Measurements from ENCODE around the gene AGA.
A peak's percentile ranks its signal among the peaks of the same experiment; 100 is the strongest.

The AGA gene

DNA sequence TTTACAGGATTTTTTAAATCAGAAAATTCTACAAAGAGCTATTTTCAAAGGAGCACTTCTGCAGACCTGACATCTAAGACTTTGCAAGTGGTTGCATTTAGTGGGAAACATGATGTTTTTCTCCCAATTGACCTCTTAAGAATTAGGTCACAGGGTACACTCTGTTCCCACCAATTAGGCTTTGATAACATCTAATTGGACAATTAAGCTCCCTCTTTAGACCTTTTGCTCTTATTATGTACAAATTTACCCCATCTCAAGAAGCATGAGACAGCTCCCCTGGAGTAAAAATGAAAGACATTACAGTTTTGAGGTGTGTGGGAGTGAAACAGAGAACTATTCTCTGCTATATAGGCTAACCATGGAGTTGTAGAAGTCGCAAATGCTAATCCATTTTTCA lies 31.8 kb upstream of the AGA start:
- DNase-seq (ENCODE audit: low read depth in 2 of 2), result no peak
- TF ChIP-seq CTCF (IDR thresholded peaks at IDR 0.05; ENCODE audit: low read depth, low read length), result no peak
- H3K4me3 ChIP-seq (replicated peaks in 1 of 2; ENCODE audit: low read depth in 2 of 2, low read length in 2 of 2), result no peak overlapping the region

GRCh38 chr4:177464026-177464425 lies 21.8 kb upstream of the AGA start:
- TF ChIP-seq CTCF (IDR thresholded peaks at IDR 0.05; ENCODE audit: low read depth, low read length), result no peak
- peak in 1 of 2 donors; percentile 9 for DNase-seq (ENCODE audit: low read depth in 2 of 2)

DNA sequence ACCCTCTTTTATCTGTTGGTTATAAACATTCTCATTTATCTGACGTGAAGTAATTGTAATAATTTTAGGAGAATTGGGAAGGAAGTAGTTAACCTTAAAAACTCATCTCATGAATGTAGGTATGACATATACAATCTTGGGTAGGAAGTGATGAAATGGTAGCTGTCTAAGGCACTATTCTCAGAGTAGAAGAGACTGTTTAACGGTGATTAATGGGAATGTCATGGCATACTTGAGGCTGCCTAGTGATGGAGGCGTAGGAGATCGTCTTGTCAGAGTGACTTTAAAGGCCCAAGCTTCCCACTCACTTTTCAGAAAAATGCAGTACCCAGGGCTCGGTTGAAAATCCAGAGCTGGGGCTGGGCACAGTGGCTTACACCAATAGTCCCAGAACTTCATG lies 19.4 kb upstream of the AGA start:
- no peak overlapping the region for H3K4me3 ChIP-seq (replicated peaks in 1 of 2; ENCODE audit: low read depth in 2 of 2, low read length in 2 of 2)
- TF ChIP-seq CTCF (IDR thresholded peaks at IDR 0.05; ENCODE audit: low read depth, low read length), result no peak
- DNase-seq (ENCODE audit: low read depth in 2 of 2), result peak in 1 of 2 donors; percentile 78

More at GRCh38 chr4:177464026-177464425, 21.8 kb upstream of the AGA start:
- no peak overlapping the region for H3K4me3 ChIP-seq (replicated peaks in 1 of 2; ENCODE audit: low read depth in 2 of 2, low read length in 2 of 2)

- H3K4me3 ChIP-seq (replicated peaks in 1 of 2; ENCODE audit: low read depth in 2 of 2, low read length in 2 of 2), result no peak overlapping the region
- no peak for DNase-seq (ENCODE audit: low read depth in 2 of 2)
- no peak for TF ChIP-seq CTCF (IDR thresholded peaks at IDR 0.05; ENCODE audit: low read depth, low read length)
Measured at GRCh38 chr4:177460460-177460859, 18.2 kb upstream of the AGA start.

- TF ChIP-seq CTCF (IDR thresholded peaks at IDR 0.05; ENCODE audit: low read depth, low read length), result no peak
- peak; percentile 29 to 54 for DNase-seq (ENCODE audit: low read depth in 2 of 2)
- H3K4me3 ChIP-seq (replicated peaks in 1 of 2; ENCODE audit: low read depth in 2 of 2, low read length in 2 of 2), result no peak overlapping the region
Measured at GRCh38 chr4:177455561-177455970, 13.3 kb upstream of the AGA start.

DNA sequence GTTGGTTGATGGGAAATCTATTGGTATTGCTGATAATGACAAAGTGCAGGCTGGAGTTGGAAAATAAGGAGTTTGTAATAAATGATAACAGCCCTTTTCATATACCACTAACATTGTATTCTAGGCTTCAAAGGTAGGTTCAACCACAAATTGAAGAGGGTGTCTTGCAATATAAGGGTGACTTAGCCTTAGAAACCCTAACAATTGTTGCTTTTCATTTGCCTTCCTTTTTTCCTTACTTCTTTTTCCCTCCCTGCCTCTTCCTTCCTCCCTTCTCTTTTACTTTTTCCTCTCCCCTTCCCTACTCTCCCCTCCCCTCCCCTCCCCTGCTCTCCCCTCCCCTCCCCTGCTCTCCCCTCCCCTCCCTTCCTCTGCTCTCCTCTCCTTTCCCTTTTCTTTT lies 10.9 kb upstream of the AGA start:
- TF ChIP-seq CTCF (IDR thresholded peaks at IDR 0.05; ENCODE audit: low read depth, low read length), result no peak
- DNase-seq (ENCODE audit: low read depth in 2 of 2), result no peak
- H3K4me3 ChIP-seq (replicated peaks in 1 of 2; ENCODE audit: low read depth in 2 of 2, low read length in 2 of 2), result no peak overlapping the region

- H3K4me3 ChIP-seq (replicated peaks in 1 of 2; ENCODE audit: low read depth in 2 of 2, low read length in 2 of 2), result no peak overlapping the region
- TF ChIP-seq CTCF (IDR thresholded peaks at IDR 0.05; ENCODE audit: low read depth, low read length), result no peak
- DNase-seq (ENCODE audit: low read depth in 2 of 2), result no peak
Measured at GRCh38 chr4:177451108-177451500, 8.9 kb upstream of the AGA start.
